Mucosa of stomach (tissue), 1 donor: ENCODE data around the gene KRT8.
"Not testable (repeated sequence)": the region's sequence is repeated elsewhere in the genome, so short reads cannot be mapped to it uniquely, and the experiment has no call there.

Source experiments
- H3K27me3 ChIP-seq: one replicate; pipeline ENCODE4 v1.7.0; 2013; ENCODE audit warnings: mild to moderate bottlenecking, low read length; ENCODE audit not compliant: control insufficient read depth, insufficient read depth
- H3K36me3 ChIP-seq: one replicate; pipeline ENCODE4 v1.7.0; 2013; ENCODE audit warnings: low read length; ENCODE audit not compliant: control insufficient read depth, insufficient read depth
- H3K4me1 ChIP-seq: one replicate; pipeline ENCODE4 v1.7.0; 2013; ENCODE audit warnings: mild to moderate bottlenecking, low read length; ENCODE audit not compliant: control insufficient read depth, insufficient read depth
- H3K4me3 ChIP-seq: one replicate; pipeline ENCODE4 v1.7.0; 2013; ENCODE audit warnings: low read length
- H3K9ac ChIP-seq: one replicate; pipeline ENCODE4 v1.7.0; 2013; ENCODE audit warnings: mild to moderate bottlenecking, low read length, moderate library complexity
- H3K9me3 ChIP-seq: one replicate; pipeline ENCODE4 v1.7.0; 2013; ENCODE audit warnings: mild to moderate bottlenecking, low read length, moderate library complexity; ENCODE audit not compliant: control insufficient read depth
- donor health status: Pancreatic carcinoma.

Gene KRT8

DNA sequence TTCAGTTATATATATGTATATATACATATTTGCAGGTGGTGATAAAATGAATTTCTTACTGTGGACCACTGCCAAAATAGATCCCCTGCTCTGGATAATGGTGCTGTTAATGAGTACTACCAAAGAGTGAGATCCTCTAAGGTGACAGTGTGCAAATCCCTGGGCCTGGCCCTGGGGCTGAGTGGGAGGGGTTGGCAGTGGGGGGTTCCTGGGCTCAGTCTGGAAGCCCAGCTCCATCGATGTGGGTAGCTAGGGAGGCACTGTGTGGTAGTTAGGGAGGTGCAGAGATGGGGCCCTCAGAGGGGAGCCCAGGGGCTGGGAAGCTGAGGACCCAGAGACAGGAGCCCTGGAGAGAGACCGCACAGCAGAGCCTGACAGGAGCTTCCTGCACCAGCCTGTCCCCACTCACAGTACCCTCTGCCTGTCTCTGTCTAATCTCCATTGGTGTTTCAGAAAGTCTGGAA is 9.1 kb downstream of the KRT8 start:
- no peaks in the 10 kb centered on the region for H3K9me3 ChIP-seq
- H3K9ac ChIP-seq, result peak overlapping the region; percentile 42
- H3K4me1 ChIP-seq, result peaks cover 56% of the 10 kb centered on the region
- H3K4me3 ChIP-seq, result no peak overlapping the region
- H3K36me3 ChIP-seq, result peaks cover 22% of the 10 kb centered on the region
- peaks cover 2% of the 10 kb centered on the region for H3K27me3 ChIP-seq

DNA sequence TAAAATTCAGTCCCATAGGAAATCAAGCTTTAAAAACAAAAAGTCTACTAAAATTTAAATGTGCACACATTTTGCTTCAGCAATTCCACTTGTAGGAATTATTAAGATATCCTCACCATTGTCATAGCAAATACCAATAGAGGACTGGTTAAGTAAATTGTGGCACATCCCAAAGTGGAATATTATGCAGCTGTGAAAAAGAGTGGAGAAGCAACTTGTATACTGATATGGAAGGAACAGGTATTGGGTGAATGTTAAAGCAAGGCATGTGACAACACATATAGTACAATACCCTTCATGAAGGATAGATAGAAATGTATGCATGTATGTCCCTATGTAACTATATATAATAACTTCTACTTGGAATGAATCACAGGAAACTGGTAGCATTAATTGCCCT is 11.9 kb downstream of the KRT8 start:
- Histone ChIP-seq H3K9me3 (no peaks in the 10 kb centered on the region), H3K9ac (no peak overlapping the region), H3K4me3 (no peak overlapping the region), H3K27me3 (no peaks in the 10 kb centered on the region), H3K4me1 (peaks cover 29% of the 10 kb centered on the region), H3K36me3 (peaks cover 9% of the 10 kb centered on the region)

DNA sequence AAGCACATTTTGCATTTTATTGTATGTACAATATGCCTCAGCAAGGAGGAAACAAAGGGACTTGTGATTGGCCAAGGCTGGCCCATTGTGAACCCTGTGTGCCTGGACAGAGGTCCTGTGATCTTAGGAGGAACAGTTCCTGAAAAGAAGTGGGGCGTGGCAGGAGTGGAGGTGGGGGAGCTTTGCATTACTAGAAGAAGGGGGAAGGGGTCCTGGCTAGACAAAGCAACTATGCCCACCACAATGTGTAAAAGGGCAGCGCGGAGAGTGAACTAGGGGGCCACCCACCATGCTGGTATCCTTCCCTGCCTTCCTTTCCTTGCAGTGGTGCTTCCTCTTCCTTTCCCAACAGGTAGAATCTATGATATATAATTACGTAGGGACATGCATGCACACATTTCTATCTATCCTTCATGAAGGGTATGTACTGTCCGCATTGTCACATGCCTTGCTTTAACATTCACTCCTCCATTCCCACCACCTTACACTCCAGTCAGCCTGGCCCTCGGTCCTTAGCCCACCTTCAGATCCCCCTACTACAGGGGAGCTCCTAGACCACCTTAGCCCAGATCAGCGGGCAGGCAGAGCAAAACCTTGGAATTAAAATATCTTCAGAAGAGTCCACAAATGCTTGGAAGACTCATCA is 12.5 kb downstream of the KRT8 start:
- Histone ChIP-seq H3K9ac (no peak overlapping the region), H3K4me1 (peaks cover 24% of the 10 kb centered on the region), H3K4me3 (no peak overlapping the region)

DNA sequence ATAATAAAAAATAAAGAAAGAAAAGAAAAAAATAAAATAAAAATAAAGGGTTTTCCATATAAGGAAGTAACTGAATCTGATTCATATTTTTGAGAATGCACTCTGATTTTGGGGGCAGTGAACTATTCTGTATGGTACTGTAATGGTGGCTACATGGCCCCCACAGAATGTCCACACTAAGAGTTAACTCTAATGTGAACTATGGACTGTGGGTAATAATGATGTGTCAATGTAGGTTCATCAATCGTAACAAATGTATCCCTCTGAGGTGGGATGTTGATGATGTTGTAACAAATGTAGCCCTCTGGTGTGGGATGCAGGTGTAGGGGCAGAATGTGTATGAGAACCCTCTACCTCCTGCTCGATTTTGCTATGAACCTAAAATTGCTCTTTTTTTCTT is 13.8 kb downstream of the KRT8 start:
- no peaks in the 10 kb centered on the region for H3K36me3 ChIP-seq
- H3K4me3 ChIP-seq, result no peak overlapping the region
- no peaks in the 10 kb centered on the region for H3K27me3 ChIP-seq
- H3K9me3 ChIP-seq, result no peaks in the 10 kb centered on the region
- H3K4me1 ChIP-seq, result peaks cover 12% of the 10 kb centered on the region
- H3K9ac ChIP-seq, result no peak overlapping the region

More for the DNA sequence above, 12.5 kb downstream of the KRT8 start:
- peaks cover 9% of the 10 kb centered on the region for H3K36me3 ChIP-seq
- H3K27me3 ChIP-seq, result no peaks in the 10 kb centered on the region
- H3K9me3 ChIP-seq, result no peaks in the 10 kb centered on the region

DNA sequence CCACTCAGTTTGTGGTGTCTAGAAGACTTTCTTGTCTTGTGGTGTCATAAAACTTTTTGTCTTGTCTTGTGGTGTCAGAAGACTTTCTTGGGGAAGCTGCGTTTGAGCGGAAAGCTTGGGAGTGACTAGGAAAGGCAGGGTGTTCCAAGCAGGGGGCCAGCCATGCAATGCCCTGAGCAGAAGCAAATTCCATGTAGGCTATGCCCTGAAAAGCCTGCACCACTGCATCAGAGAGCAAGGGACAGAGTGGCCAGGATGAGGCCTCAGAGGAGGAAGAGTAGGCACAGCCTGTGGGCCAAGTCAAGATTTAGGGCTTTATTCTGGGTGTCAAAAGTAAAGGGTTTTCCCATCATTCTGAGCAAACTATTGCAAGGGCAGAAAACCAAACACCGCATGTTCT is 14.5 kb downstream of the KRT8 start:
- Histone ChIP-seq H3K9me3 (no peaks in the 10 kb centered on the region), H3K36me3 (no peaks in the 10 kb centered on the region), H3K27me3 (no peaks in the 10 kb centered on the region), H3K4me3 (no peak overlapping the region), H3K4me1 (peaks cover 12% of the 10 kb centered on the region), H3K9ac (no peak overlapping the region)

DNA sequence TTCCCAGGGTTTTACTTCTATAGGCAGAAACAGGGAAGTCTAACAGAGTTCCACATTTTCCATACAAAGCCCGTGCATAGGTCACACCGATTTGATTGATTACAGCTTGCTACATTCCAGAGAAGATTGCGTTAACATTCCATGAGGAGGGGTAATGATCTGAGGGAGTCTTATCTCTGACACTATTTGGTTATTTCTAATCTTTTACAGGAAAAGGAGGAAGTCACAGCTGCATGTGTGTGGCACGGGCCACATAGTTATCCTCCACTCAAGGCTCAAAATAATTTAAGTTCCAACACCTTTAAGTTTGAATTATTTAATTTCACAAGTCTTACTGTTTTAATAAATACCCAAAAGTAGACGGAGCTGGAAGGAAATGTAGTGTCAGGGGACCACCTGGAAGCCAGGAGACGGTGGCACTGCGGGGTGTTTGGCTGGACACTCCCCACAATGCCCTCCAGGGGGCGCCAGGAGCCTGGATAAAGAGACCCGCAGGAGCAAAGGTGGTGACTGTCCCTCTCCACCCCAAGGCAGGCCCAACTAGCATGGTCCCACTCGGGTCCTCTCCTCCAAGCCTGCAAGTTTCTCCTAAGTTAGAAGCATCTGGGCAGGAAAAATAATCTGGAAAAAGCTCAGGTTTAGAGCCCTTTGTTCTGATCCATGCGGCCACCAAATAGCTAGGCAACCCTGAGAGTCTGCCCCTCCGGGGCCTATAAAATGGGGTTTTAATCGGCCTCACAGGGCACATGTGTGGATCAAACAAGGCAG is 20.2 kb downstream of the KRT8 start:
- no peaks in the 10 kb centered on the region for H3K27me3 ChIP-seq
- no peaks in the 10 kb centered on the region for H3K36me3 ChIP-seq
- H3K4me3 ChIP-seq, result no peak overlapping the region
- H3K9me3 ChIP-seq, result no peaks in the 10 kb centered on the region
- peak overlapping the region; percentile 2 for H3K9ac ChIP-seq
- H3K4me1 ChIP-seq, result peaks cover 21% of the 10 kb centered on the region

DNA sequence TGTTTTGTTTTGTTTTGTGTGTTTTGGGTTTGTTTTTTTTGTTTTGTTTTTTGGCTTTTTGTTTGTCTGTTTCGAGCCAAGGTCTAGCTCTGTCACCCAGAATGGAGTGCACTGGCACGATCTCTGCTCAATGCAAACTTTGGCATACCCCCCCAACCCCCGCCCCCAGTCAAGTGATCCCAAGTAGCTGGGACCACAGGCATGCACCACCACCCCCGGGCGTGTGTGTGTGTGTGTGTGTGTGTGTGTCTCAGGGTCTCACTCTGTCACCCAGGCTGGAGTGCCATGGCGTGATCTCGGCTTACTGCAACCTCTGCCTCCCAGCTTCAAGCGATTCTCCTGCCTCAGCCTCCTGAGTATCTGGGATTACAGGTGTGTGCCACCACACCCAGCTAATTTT is 24.4 kb downstream of the KRT8 start:
- not testable (repeated sequence) for H3K27me3 ChIP-seq, H3K36me3 ChIP-seq, H3K4me3 ChIP-seq, H3K9me3 ChIP-seq, H3K9ac ChIP-seq
- H3K4me1 ChIP-seq, result peaks cover 52% of the 10 kb centered on the region

DNA sequence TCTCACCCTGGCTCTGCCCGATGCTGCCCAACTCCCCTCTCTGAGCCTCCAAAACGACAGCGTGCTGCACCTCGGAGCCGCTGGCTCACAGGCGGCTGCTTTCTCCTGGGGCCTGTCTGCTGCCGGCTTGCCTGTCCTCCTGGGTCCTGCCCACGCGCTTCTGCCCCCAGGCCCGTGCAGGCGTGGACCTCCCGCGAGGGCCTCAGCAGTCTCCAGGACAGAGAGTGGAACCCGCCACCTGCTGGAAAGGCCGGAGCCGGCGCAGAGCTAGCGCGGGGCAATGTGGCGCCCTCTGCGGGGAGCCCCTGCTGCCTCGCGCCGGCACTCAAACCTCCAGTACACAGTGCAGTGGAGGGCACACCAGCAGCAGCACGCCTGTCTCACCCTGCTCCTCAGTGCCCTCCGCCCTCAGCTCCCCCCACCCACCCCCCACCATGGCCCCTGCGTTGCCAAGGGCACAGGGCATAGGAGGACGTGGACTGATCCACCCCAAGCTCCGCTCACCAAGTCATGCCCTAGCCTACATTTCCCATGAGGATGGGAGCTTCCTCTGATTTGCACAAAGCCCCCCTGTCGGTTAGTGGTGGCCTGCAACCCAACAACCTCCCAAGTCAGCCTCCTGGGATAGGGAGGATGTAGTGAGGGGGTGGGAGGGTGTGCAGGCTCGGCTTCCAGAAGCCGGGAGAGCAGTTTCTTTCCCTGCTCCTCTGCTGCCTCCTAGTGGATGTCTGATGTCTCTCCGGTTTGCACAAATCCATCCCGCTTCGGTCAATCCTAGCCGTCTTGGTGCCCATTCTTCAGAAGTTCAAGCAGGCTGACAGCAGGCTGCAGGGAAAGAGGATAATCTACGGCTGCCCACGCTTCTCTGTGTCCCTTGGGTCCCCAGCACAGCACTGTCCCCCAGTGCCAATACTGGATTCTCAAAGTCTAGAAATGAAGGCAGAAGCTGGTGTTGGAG is 25.2 kb downstream of the KRT8 start:
- Histone ChIP-seq H3K9ac (peak overlapping the region; percentile 47), H3K4me3 (no peak overlapping the region), H3K36me3 (no peaks in the 10 kb centered on the region), H3K27me3 (no peaks in the 10 kb centered on the region), H3K4me1 (peaks cover 52% of the 10 kb centered on the region), H3K9me3 (no peaks in the 10 kb centered on the region)

DNA sequence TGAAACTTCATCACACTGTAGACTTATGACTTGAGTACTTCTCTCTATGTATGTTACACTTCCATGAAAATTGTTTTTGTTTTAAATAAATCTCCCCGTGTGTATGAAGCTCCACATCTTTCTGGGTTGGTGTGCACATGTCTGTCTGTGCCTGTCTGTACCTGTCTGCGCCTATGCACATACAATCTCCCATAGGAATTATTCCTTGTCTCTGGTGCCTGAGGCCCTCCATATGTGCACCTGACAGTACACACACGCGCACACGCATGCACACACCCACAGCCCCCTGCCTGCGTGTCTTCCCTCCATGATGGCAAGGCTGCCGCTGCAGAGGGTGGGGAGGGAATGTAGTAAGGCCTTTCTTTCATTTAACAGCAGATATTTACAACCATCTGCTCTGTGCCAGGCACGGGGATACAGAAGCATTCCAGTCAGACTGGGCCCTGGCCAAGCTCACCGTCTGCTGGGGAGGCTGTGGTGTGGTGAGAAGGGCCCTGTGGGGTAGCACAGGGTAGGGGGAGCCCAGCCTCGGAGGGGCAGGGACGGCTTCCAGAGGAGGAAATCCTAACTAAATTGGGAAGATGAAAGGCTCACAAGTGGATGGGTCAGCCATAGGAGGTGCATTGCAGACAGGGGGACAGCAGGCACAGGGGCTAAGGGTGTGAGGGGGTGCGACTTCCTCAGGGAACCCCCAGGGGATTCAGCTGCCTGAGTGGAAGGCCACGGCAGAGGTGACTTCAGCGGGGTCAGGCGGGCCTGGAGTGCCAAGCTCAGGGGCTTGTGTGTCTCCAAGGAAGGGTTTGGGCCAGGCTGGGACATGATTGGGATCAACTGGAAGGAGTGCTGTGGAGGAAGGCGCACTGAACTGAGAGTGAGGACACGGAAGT is 26.1 kb downstream of the KRT8 start:
- peak overlapping the region; percentile 47 for H3K9ac ChIP-seq
- H3K9me3 ChIP-seq, result no peaks in the 10 kb centered on the region
- H3K4me3 ChIP-seq, result no peak overlapping the region
- H3K36me3 ChIP-seq, result no peaks in the 10 kb centered on the region
- peaks cover 50% of the 10 kb centered on the region for H3K4me1 ChIP-seq
- no peaks in the 10 kb centered on the region for H3K27me3 ChIP-seq

DNA sequence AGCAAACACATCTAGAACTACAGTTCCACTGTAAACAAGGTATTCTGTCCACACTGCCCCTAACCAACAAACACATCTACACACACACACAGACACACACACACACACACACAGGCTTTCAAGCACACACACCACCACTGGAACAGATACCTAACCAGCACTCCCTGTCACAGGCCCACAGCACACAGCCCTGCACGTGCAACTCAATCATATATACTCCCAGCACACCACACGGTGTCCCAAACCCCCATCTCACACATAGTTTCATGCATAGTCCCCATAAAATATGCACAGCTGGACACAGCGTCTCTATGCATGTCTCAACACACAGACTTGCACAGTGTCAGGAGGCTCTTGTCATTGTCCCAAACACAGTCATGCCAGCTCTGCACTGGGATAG is 27.6 kb downstream of the KRT8 start:
- no peak overlapping the region for H3K9ac ChIP-seq
- peaks cover 66% of the 10 kb centered on the region for H3K4me1 ChIP-seq
- no peaks in the 10 kb centered on the region for H3K27me3 ChIP-seq
- H3K4me3 ChIP-seq, result no peak overlapping the region
- H3K36me3 ChIP-seq, result no peaks in the 10 kb centered on the region
- H3K9me3 ChIP-seq, result no peaks in the 10 kb centered on the region

DNA sequence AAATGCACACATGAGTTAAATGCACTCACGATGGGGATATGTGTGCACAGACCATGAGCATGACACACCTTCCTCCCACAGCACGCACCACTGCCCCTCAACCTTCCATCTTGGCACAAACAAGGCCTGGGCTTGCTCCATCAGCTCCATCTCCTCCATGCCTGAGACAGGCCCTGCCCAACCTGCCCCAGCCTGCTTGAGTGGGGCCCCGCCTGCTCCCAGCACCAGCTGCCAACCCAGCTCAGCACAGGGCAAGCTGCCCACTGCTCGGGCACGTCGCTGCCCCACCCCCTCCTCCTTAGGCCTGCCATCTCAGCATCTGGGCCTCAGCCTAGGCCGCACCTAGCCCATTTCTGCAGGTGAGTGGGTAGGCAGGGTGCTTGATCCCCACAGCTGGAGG is 28.5 kb downstream of the KRT8 start:
- peaks cover 74% of the 10 kb centered on the region for H3K4me1 ChIP-seq
- H3K9ac ChIP-seq, result no peak overlapping the region
- H3K36me3 ChIP-seq, result no peaks in the 10 kb centered on the region
- no peak overlapping the region for H3K4me3 ChIP-seq
- no peaks in the 10 kb centered on the region for H3K27me3 ChIP-seq
- H3K9me3 ChIP-seq, result no peaks in the 10 kb centered on the region
